SK-N-SH (cell line): ENCODE results near the gene SLIT1. TPM values are rescaled to one million over a fixed set of nuclear protein-coding genes. Genes with fewer than 3 reads are reported as not detected.

Experiments used
- CTCF ChIA-PET: fragments of 300-600, 350-600 bp; formaldehyde crosslinking; extraction: SDS; loops from one replicate; lab custom pipeline; 2021; lab: Yijun Ruan, JAX
- POLR2A ChIA-PET: fragments of 350-600 bp; sonication (Branson Sonifier 250); formaldehyde crosslinking; extraction: SDS; loops from one replicate; lab custom pipeline; 2020; ENCODE audit warnings: antibody characterized with exemption, inconsistent platforms; lab: Yijun Ruan, JAX
- DNase-seq: peaks from one replicate; pipeline ENCODE4 v3.0.0; 2012
- H2AFZ ChIP-seq: fragments of 200-600 bp; sonication (generic); 2 replicates; pipeline ENCODE4 v1.8.1; 2016; ENCODE audit warnings: antibody characterized with exemption, mild to moderate bottlenecking, low read depth
- H3F3A ChIP-seq: fragments of 200-600 bp; sonication (generic); replicated peaks from 2 replicates; pipeline ENCODE3; 2016; ENCODE audit warnings: antibody characterized with exemption, mild to moderate bottlenecking; ENCODE audit not compliant: insufficient read depth
- H3K27ac ChIP-seq, 2 experiments: fragments of 200-500 bp in 1 of 2; fragments of 200-600 bp in 1 of 2; sonication (Bioruptor generic) in 1 of 2; sonication (generic), shearing (Covaris generic) in 1 of 2; 2 replicates each; pipeline versions ENCODE4 v1.5.1 to v1.6.1; 2014 to 2016; ENCODE audit warnings: low read depth in 2 of 2, inconsistent platforms in 1 of 2, low read length in 1 of 2, mild to moderate bottlenecking in 1 of 2, mixed read lengths in 1 of 2
- H3K27me3 ChIP-seq: fragments of 200-600 bp; sonication (generic), shearing (Covaris generic); 2 replicates; pipeline ENCODE4 v1.6.1; 2016; ENCODE audit warnings: mixed run types; ENCODE audit not compliant: insufficient read depth
- H3K36me3 ChIP-seq, 2 experiments: fragments of 200-500 bp in 1 of 2; fragments of 200-600 bp in 1 of 2; sonication (Bioruptor generic) in 1 of 2; sonication (generic) in 1 of 2; replicated peaks in 1 of 2; 2 replicates each; pipeline versions ENCODE3 to v1.5.1; 2014 to 2016; ENCODE audit warnings: low read length in 1 of 2, mild to moderate bottlenecking in 1 of 2; ENCODE audit not compliant: insufficient read depth in 2 of 2, control insufficient read depth in 1 of 2
- H3K4me1 ChIP-seq, 2 experiments: fragments of 200-500 bp in 1 of 2; fragments of 200-600 bp in 1 of 2; sonication (Bioruptor generic) in 1 of 2; sonication (generic), shearing (Covaris generic) in 1 of 2; 2 replicates each; pipeline versions ENCODE4 v1.5.1 to v1.6.1; 2014 to 2016; ENCODE audit warnings: low read depth in 1 of 2, low read length in 1 of 2, mixed run types in 1 of 2; ENCODE audit not compliant: insufficient read depth in 2 of 2, control insufficient read depth in 1 of 2
- H3K4me2 ChIP-seq: fragments of 200-600 bp; sonication (generic), shearing (Covaris generic); 2 replicates; pipeline ENCODE4 v1.6.1; 2017; ENCODE audit warnings: mixed run types
- H3K4me3 ChIP-seq, 2 experiments: fragments of 200-500 bp in 1 of 2; fragments of 200-600 bp in 1 of 2; sonication (Bioruptor generic) in 1 of 2; sonication (generic), shearing (Covaris generic) in 1 of 2; 2 replicates each; pipeline versions ENCODE4 v1.5.1 to v1.8.1; 2014 to 2016; ENCODE audit warnings: low read depth in 2 of 2, inconsistent platforms in 1 of 2, low read length in 1 of 2, mild to moderate bottlenecking in 1 of 2, mixed read lengths in 1 of 2, moderate library complexity in 1 of 2
- H3K79me2 ChIP-seq: fragments of 200-600 bp; sonication (generic); 2 replicates; pipeline ENCODE4 v1.8.1; 2017; ENCODE audit warnings: mild to moderate bottlenecking; ENCODE audit not compliant: insufficient read depth
- H3K9ac ChIP-seq: fragments of 200-600 bp; sonication (generic); 2 replicates; pipeline ENCODE4 v1.6.1; 2017; ENCODE audit warnings: mixed run types
- H3K9me2 ChIP-seq: fragments of 200-600 bp; sonication (generic); 2 replicates; pipeline ENCODE4 v1.6.1; 2017; ENCODE audit warnings: mixed run types
- H3K9me3 ChIP-seq: fragments of 200-600 bp; sonication (generic); 2 replicates; pipeline ENCODE4 v1.6.1; 2017; ENCODE audit warnings: mixed run types, mild to moderate bottlenecking, moderate library complexity
- H4K20me1 ChIP-seq: fragments of 200-600 bp; sonication (generic); 2 replicates; pipeline ENCODE4 v1.6.1; 2017; ENCODE audit warnings: mild to moderate bottlenecking, mixed run types; ENCODE audit not compliant: insufficient read depth
- CHD2 ChIP-seq: fragments of 150-350 bp; IDR thresholded peaks from 2 replicates; pipeline ENCODE4 v1.6.1; 2018; ENCODE audit warnings: low read length; ENCODE audit not compliant: partially characterized antibody
- EP300 ChIP-seq, 2 experiments: IDR thresholded peaks; 2 replicates each; pipeline versions ENCODE4 v1.4.0 to v1.6.1; 2012; ENCODE audit warnings: borderline replicate concordance in 1 of 2, low read depth in 1 of 2, low read length in 1 of 2
- EZH2phosphoT487 ChIP-seq: fragments of 200-600 bp; sonication (generic); IDR thresholded peaks from 2 replicates; pipeline ENCODE4 v1.6.1; 2017; ENCODE audit warnings: low read depth, mixed run types, mild to moderate bottlenecking, antibody characterized with exemption, moderate library complexity, borderline replicate concordance
- FOXJ3 ChIP-seq: sonication (generic); formaldehyde crosslinking; IDR thresholded peaks from 2 replicates; pipeline ENCODE4 v1.5.1; 2020; ENCODE audit warnings: mild to moderate bottlenecking, missing genetic modification reagents
- FOXM1 ChIP-seq: IDR thresholded peaks from 2 replicates; pipeline ENCODE4 v1.4.0; 2012; ENCODE audit warnings: low read depth, mild to moderate bottlenecking
- GATA2 ChIP-seq: sonication (generic); formaldehyde crosslinking; IDR thresholded peaks from 2 replicates; pipeline ENCODE4 v1.5.0; 2020; ENCODE audit warnings: mild to moderate bottlenecking, missing genetic modification reagents
- IRF3 ChIP-seq: fragments of 150-350 bp; IDR thresholded peaks from 2 replicates; pipeline ENCODE4 v1.6.1; 2016; ENCODE audit warnings: mild to moderate bottlenecking, low read depth, low read length
- MAX ChIP-seq: IDR thresholded peaks from 2 replicates; pipeline ENCODE4 v1.4.0; 2012; ENCODE audit warnings: low read depth
- MXI1 ChIP-seq: IDR thresholded peaks from 2 replicates; pipeline ENCODE4 v1.6.1; 2012; ENCODE audit warnings: mild to moderate bottlenecking, low read depth, low read length, improper control_type of control experiment
- NFIC ChIP-seq: IDR thresholded peaks from 2 replicates; pipeline ENCODE4 v1.4.0; 2012; ENCODE audit warnings: borderline replicate concordance
- NRF1 ChIP-seq: IDR thresholded peaks from 2 replicates; pipeline ENCODE4 v1.6.1; 2012; ENCODE audit warnings: low read depth, mild to moderate bottlenecking, low read length
- POLR2AphosphoS5 ChIP-seq: IDR thresholded peaks from 2 replicates; pipeline ENCODE4 v1.6.1; 2012; ENCODE audit warnings: low read depth, low read length
- RAD21 ChIP-seq: IDR thresholded peaks from 2 replicates; pipeline ENCODE4 v1.6.1; 2012; ENCODE audit warnings: mild to moderate bottlenecking, low read length
- REST ChIP-seq: IDR thresholded peaks from 2 replicates; pipeline ENCODE4 v1.6.1; 2012; ENCODE audit warnings: mild to moderate bottlenecking, low read depth, low read length, moderate library complexity
- RXRA ChIP-seq: IDR thresholded peaks from 2 replicates; pipeline ENCODE4 v1.4.0; 2012; ENCODE audit warnings: low read depth, mild to moderate bottlenecking, borderline replicate concordance
- SIN3A ChIP-seq: IDR thresholded peaks from 2 replicates; pipeline ENCODE4 v1.6.1; 2012; ENCODE audit warnings: low read depth, mild to moderate bottlenecking, low read length, moderate library complexity, borderline replicate concordance
- SMC3 ChIP-seq: IDR thresholded peaks from 2 replicates; pipeline ENCODE4 v1.6.1; 2012; ENCODE audit warnings: low read depth, low read length, improper control_type of control experiment
- TEAD4 ChIP-seq: IDR thresholded peaks from 2 replicates; pipeline ENCODE4 v1.4.0; 2012; ENCODE audit warnings: mild to moderate bottlenecking, borderline replicate concordance; ENCODE audit not compliant: insufficient read depth
- YY1 ChIP-seq: IDR thresholded peaks from 2 replicates; pipeline ENCODE4 v1.4.0; 2012; ENCODE audit warnings: low read depth, mild to moderate bottlenecking
- ZBTB33 ChIP-seq: IDR thresholded peaks from 2 replicates; pipeline ENCODE4 v1.4.0; 2012; ENCODE audit warnings: low read depth, borderline replicate concordance
- WGBS: methylation state at CpG from one replicate; pipeline ENCODE4 v1.1.6; 2017; ENCODE audit warnings: low lambda C conversion rate; 5-methylcytosine and 5-hydroxymethylcytosine counted together
- polyA plus RNA-seq, 3 experiments: library from polyadenylated mRNA; depleted of rRNA; stranded (reverse); fragments of >200 nt; gene quantifications; 2 replicates each; pipeline ENCODE4 v1.2.3, GENCODE V29; 2012

The SLIT1 gene
- polyA plus RNA-seq, 1 of the 3 experiments (the other 2 are of a cell fraction) = 0.05 TPM

- no peak for TF ChIP-seq ZBTB33
- no peak for TF ChIP-seq RXRA
- TF ChIP-seq CHD2 = no peak
- no peak for TF ChIP-seq GATA2
- no peak for TF ChIP-seq EZH2phosphoT487
These were observed 105.5 kb downstream of the SLIT1 start (continued) for GRCh38 chr10:97080051-97080776.

- Histone ChIP-seq H3F3A (no peaks in the 10 kb centered on the region), H3K4me2 (no peak overlapping the region), H3K4me3 (no peak overlapping the region)
- TF ChIP-seq RAD21 (no peak), GATA2 (no peak), IRF3 (no peak), NRF1 (no peak), MXI1 (no peak), SMC3 (no peak), SIN3A (no peak), MAX (no peak), NFIC (no peak), RXRA (no peak), POLR2AphosphoS5 (no peak), EP300 (IDR thresholded peaks at IDR 0.05; ENCODE audit: borderline replicate concordance in 1 of 2, low read depth in 1 of 2, low read length in 1 of 2) (no peak), YY1 (no peak), REST (no peak), TEAD4 (no peak), FOXM1 (no peak), FOXJ3 (CRISPR knock-in tag) (no peak)
- TF ChIP-seq, all 33 proteins: peak for 0
- H2AFZ ChIP-seq = no peak overlapping the region
- no peaks in the 10 kb centered on the region for H4K20me1 ChIP-seq
- WGBS = 56% methylated on average over 3 of the region's 3 CpGs
- H3K79me2 ChIP-seq = no peaks in the 10 kb centered on the region
- ChIA-PET CTCF (interaction anchor here (11.3 to 21.7 kb wide), 2 partner anchors 103 to 125 kb away, joined by 207 to 894 read pairs; partner anchors contain the start of gene SLIT1), POLR2A (no interaction called here)
- H3K27me3 ChIP-seq = no peaks in the 10 kb centered on the region; the same call in 1 of the 2 replicates
- H3K9me3 ChIP-seq = no peaks in the 10 kb centered on the region
- DNase-seq = no peak
- H3K4me1 ChIP-seq = peaks cover 0 to 21% of the 10 kb centered on the region in 2 experiments; a peak in 1 of 4 replicates
- no peaks in the 10 kb centered on the region for H3K36me3 ChIP-seq
- H3K9ac ChIP-seq = no peak overlapping the region
- no peak overlapping the region for H3K27ac ChIP-seq
- H3K9me2 ChIP-seq = no peaks in the 10 kb centered on the region
These were observed 106.3 kb downstream of the SLIT1 start for GRCh38 chr10:97079448-97079847.
